Measurements from ENCODE around the gene CAP2.

DNA sequence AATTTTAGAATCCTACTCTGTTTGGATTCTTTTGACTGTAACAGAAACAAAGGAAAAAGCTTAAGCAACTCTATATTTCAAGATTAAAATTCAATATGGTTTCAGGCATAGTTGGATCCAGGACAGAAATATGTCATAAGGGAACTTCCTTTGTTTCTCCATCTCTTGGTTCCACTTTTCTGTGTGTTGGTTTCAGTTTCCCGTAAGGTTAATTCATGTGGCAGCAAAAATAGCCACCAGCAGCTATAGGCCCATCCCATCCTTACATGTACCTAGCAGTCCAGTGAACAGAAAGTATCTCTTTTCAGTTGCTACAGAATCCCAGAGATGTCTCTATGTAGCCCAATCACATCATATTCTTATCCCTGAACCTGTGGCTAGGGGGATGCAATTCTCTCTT, 197.9 kb downstream of the CAP2 start:
- TF ChIP-seq, protein P1, sequence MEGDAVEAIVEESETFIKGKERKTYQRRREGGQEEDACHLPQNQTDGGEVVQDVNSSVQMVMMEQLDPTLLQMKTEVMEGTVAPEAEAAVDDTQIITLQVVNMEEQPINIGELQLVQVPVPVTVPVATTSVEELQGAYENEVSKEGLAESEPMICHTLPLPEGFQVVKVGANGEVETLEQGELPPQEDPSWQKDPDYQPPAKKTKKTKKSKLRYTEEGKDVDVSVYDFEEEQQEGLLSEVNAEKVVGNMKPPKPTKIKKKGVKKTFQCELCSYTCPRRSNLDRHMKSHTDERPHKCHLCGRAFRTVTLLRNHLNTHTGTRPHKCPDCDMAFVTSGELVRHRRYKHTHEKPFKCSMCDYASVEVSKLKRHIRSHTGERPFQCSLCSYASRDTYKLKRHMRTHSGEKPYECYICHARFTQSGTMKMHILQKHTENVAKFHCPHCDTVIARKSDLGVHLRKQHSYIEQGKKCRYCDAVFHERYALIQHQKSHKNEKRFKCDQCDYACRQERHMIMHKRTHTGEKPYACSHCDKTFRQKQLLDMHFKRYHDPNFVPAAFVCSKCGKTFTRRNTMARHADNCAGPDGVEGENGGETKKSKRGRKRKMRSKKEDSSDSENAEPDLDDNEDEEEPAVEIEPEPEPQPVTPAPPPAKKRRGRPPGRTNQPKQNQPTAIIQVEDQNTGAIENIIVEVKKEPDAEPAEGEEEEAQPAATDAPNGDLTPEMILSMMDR (conservative IDR thresholded peaks at IDR 0.05 in 1 of 2, IDR thresholded peaks at IDR 0.05 in 1 of 2; ENCODE audit: low read depth in 1 of 2, low read length in 2 of 2) = no peak
- TF ChIP-seq EZH2 (IDR thresholded peaks at IDR 0.05; ENCODE audit: low read length, missing control alignments) = no peak
